CD4-positive, alpha-beta T cell treated with Interferon gamma for 1 hour (primary cell): ENCODE measurements around the gene MS4A4A.
"Not testable (repeated sequence)": the region's sequence is repeated elsewhere in the genome, so short reads cannot be mapped to it uniquely, and the experiment has no call there.

ENCODE experiments used
- DNase-seq: peaks from one replicate; pipeline ENCODE4 v3.0.0-alpha.2; 2020

Gene MS4A4A

DNA sequence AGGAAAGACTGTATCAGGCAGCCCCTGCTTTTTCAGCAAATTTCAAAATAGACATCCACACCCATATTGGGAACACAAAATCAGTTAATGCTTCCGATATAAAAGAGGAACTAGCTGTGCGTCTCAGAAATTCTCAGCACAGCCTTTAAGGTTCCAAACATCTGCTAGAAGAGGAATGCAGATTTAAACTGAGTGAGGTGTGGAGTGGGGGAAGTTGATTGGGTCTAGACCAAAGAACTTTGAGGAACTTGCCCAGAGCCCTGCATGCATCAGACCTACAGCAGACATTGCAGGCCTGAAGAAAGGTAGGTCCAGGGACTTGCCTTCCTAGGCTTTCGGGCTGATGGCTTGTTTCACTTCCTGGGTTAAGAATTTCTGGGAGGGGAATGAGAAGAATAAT, at the start of gene MS4A4A:
Gene MS4A4A, plus strand, starts transcription at position 255 of the 400 bp plus-strand sequence. Its CDS starts 10 bp downstream, at position 265.
- peak; percentile 41 for DNase-seq

DNA sequence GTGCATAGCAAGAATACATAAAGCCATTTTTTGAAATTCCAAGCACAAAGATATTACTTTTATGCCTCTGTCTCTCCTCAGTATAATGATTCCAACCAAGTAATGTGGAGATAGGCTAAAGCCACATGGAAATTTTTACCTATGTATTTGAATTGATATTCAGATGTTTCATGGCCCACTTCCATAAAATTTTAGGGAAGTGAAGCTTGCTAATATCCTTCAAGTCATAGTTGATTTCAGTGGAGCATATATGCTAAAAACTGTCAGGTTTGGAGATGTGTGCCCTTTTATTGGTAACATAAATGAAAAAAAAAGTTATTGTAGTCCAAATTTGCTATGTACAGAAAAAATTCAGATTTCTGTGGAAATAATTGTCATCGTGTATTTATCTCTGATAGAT, 49.8 kb upstream of the MS4A4A start:
- DNase-seq, result no peak

DNA sequence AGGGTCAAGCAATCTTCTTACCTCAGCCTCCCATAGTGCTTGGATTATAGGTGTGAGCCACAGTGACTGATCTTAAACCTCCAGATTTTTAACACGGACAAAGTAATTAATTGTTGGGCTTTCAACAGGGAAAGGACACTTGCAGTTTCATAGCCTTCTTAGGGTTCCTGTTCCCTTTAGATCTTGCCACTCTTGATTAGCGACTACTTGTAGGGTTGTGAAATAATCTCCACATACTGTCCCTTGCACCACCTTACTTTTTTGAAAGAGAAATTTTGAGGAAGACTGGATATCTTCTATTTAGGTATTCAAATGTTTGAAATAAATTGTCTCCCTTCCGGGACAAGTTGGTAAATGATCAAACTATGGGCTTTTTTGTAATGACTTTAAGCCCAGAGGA, 45.1 kb upstream of the MS4A4A start:
- DNase-seq, result no peak

DNA sequence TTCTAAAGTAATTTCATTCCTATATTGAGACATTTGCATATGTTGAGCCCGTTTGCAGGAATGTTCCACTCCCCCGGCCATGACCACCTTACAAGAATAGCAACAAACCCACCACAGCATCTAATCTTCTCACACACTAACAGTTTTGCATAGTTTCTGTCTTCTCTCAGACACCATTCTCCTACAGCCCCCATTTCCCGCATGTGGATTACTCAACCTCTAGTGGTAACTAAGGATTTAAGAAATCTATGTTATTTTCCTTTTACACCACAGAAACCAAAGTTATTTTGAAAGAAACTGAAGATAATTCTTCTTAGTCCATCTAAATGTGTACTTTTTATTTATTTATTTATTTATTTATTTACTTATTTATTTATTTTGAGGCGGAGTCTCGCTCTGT, 39.8 kb upstream of the MS4A4A start:
- DNase-seq, result no peak

DNA sequence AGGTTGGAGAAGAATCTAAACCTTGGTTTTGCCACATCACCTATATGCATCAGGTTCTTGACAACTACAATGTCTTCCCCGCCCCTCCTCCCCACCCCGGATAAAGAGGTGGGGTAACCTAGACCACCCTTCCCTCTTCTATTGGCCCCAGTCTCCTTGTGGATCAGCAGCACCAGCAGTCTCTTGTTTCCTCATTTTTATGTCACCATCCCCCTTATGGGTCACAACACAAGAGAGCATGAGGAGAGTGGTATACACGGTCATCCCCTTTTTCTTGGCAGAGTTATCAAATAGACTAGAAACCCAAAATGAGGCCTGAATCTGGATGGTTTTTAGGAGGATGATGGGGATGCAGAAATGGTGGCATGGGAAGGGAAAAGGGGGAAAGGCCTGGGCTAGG, 38.7 kb upstream of the MS4A4A start:
- DNase-seq, result no peak

DNA sequence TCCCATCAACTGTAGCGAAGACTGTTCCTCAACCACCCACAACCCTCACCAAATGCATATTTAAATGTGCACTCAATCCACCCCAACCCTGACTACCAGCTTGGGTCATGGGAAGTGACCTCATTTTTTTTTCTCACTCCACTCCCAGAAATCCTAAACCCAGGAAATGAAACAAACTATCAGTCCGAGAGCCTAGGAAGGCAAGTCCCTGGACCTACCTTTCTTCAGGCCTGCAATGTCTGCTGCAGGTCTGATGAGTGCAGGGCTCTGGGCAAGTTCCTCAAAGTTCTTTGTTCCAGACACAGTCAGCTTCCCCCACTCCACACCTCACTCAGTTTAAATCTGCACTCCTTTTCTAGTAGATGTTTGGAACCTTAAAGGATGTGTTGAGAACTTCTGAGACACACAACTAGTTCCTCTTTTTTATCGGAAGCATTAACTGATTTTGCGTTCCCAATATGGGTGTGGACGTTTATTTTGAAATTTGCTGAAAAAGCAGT, 37.7 kb upstream of the MS4A4A start, which contains the start of gene MS4A4E:
Gene MS4A4E, minus strand, starts transcription at position 398 of the 500 bp plus-strand sequence. CDS start 13,082 bp downstream, outside the sequence.
- no peak for DNase-seq

DNA sequence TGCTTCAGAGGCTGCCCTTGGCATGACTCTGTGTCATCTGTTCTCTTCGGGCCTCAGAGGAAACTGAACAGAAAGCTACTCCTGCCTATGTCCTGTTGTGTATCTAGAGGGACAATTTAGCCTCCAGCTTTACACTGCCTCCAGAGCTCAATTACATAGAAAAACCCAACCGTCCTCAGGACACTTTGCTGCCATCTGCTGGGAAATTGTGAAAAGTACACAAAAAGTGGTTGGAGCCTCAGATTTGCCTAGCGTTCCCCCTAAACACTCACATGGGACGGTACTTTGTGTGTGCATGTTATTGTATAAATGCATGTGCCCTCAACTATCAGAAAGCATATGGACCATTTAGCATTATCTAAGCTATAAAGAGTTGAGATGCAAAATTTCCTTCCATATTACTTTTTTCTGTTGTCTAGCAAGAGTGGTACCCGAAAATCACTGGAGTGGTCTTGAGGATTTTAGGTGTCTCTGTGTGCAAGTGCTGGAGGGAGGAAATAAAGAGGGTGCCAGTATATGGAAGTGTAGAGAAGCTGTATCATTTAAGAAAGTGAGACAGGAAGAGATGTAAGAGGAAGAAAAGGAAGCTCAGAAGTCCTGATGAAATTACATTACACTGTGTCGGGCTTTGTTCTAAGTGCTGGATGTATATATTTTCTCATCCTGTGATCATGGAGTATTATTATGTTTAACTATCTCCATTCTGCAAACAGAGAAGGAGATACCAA, 28.8 kb upstream of the MS4A4A start:
- peak; percentile 19 for DNase-seq

DNA sequence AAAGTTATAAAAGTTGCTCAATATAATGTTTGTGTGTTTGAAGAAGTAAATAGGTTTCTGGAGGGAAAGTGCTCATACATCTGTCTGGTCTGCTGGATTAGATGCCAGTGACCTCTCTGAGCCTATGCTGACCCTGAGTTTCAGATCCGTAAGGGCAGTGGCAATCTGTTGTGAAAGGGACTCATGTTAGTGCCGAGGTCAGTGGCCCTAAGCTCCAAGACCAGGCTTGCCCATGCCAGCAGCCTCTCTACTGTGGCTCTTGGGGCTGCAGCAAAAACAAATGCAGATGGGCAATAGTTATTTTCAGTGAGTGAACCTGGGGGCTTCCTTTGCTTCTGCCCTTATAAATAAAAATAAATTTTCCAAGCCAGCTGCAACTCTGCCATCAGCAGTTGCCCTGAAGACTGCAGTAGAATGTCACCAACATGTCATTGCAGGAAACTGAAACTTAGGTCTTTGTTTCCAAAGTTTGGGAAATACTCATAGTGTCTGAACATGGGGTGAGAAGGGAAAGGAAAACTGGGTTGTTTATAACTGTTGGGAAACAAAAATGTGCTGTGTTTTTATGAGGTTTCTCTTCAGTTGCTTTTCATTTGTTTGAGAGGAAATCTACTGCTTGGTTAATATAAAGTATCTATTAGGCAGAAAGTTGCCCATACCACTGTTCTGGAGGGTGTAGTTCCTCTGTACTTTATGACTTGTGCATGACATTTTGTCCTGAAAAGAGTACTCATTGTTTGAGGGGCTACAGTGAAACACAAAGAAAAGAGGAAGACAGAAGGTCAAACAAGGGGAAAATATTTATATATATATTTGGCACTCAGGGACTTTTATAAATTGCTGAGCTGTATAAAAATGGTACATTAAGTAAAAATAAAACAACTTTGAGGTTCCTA, 28.0 kb upstream of the MS4A4A start:
- DNase-seq, result no peak

DNA sequence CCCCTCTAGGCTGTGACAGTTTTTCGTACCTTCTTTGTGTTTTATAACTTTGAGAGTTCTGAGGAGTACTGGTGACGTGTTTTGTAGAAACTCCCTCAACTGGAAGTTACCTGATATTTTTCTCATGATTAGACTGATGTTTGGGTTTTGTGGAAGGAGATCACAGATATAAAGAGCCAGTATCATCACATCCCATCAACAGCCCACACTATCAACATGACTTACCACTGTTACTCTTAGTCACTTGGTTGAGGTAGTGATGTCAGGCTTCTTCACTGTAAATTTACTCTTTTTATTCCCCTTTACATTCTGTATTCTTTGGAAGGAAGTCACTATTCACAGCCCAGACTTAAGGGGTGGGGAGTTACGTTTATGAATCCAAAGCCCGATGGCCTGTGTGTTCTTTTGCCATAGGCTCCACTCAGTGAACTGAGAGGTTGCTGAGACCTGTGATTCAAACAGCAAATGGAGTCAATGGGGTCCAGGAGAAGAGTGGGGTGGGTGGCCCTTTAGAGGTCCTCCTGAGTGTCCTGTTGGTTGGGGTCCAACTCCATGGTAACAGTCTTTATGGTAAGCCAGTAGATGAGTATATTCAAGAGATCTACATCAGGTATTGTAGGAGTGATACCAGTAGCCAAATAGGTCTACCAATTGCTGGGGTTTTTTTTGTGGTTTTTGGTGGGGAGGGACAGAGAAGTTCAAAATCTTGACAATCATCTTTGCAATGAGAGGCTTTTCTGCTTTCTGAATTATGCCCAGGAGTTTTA, 22.3 kb upstream of the MS4A4A start:
- no peak for DNase-seq

DNA sequence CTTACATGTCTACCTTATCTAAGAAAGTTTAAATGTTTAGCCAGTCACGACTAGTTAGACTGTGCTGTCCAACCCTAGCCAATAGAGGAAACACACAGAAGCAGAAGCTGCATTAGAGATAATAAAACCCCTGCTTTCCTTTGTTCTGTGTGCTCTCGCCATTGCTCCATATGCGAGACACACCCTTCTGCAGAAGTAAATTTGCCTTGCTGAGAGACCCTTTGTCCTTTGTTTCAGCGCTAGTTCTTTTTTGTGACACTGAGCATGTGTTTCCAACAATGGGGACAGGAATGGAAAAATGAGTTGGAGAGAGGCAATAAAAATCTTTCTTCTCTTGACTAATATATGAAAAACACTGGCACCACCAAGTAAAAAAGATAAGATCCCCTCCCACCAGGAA, 19.5 kb upstream of the MS4A4A start:
- DNase-seq, result no peak

DNA sequence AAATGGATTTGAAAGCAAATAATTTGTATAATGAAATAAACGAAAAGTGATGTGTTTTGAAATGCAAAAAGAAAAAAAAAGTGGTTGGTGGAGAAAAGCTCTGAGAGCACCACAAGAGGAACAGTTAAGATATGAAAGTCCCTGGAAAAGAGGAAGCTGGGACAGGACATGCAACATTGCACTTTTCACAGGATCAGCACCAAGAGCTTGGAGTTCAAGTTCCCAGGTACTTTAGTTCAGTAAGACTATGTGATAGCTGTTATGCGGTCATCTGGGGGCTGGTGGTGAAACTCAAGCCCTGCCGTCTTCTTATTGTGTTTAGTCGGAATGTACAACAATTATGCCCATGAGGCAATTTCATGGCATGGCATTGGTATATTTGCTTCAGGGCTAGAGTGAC, 17.1 kb upstream of the MS4A4A start:
- DNase-seq, result no peak

DNA sequence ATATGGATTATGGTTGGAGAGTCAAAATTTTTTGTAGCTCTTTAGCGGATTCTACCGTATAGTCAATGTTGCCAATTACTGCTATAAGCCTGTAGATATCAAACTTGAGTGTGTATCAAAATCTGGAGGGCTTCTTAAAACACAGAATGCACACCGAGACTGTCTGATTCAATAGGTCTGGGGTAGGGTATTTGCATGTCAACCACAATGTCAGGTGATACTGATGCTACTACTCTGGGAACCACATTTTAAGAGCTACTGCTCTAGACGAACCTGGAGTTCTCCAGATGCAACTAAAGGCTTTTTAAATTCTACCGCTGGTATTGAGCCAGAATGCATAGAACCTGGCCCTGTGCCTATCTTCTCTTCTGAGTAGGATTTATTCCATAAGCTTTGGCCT, 15.8 kb upstream of the MS4A4A start:
- no peak for DNase-seq

DNA sequence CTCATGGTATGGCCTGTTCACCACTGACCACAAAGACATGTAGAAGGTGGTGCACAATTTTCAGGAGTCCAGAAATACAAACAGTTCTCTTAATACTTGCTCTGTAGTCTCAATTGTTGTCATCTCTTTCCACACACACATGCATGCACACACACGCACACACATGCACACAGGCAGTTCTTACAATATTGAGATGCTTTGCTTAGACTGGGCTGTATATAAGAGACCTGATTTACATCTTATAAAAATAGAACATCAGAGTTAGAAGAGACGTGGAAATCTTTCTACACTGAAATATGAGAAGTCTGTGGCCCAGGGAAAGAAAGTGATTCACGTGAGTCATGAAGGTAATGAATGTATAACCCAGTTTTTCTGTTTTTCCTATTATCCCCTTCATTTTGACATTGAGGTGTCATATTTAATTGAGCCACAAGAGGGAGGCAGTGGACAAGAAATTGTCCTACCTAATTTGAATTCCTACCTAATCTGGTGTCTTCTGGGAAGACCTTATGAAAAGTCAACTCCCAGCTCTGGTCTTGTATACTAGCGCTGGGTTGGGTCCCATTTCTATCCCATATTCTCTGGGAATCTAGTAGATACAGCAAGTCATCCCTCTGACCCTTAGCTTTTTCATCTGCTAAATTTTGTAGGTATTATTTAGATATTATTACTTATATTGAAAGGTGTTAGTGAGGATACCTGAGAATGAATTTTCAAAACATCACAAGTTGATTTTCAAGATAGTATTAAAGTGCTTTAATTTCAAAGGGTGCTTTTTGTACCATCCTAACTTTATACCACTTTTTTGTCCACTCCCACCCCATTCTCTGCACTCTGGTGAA, 14.9 kb upstream of the MS4A4A start:
- DNase-seq, result no peak

DNA sequence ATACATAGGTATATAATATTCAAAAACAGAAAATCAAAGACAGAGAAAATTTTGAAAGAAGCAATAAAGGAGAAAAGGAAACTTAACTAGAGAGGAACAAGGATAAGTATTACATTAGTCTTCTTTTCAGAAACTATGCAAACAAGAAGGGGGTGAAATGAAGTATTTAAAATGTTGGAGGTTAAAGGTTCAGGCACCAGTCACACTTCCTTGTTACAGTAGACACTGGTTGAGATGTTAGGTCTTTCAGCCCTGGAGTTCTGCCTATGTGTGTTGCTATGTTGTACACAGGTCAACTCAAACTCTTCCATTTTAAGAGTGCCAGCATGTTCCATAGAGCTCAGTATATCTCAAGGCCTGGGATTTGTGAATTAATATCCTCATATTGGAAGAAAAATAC, 6.0 kb upstream of the MS4A4A start:
- DNase-seq, result no peak

DNA sequence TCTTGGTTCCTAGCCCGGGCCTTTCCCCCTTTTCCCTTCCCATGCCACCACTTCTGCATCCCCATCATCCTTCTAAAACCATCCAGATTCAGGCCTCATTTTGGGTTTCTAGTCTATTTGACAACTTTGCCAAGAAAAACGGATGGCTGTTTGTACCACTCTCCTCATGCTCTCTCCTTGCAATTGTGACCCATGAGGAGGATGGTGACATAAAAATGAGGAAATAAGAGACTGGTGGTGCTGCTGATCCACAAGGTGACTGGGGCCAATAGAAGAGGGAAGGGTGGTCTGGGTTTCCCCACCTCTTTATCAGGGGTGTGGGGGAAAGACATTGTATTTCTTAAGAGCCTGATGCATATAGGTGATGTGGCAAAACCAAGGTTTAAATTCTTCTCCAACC, 1.0 kb downstream of the MS4A4A start:
- no peak for DNase-seq

DNA sequence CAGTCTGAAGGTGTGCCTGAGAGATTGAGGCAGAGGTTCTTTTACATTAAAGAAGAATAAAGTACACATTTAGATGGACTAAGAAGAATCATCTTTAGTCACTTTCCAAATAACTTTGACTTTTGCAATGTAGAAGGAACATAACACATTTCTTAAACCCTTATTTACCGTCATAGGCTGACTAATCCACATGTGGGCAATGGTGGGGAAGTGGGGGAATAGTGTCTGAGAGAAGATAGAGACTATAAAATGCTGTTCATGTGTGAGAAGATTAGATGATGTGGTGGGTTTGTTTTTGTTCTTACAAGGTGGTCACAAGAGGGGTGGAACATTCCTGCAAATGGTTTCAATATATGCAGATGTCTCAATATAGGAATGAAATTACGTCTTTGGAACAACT, 1.8 kb downstream of the MS4A4A start:
- no peak for DNase-seq

DNA sequence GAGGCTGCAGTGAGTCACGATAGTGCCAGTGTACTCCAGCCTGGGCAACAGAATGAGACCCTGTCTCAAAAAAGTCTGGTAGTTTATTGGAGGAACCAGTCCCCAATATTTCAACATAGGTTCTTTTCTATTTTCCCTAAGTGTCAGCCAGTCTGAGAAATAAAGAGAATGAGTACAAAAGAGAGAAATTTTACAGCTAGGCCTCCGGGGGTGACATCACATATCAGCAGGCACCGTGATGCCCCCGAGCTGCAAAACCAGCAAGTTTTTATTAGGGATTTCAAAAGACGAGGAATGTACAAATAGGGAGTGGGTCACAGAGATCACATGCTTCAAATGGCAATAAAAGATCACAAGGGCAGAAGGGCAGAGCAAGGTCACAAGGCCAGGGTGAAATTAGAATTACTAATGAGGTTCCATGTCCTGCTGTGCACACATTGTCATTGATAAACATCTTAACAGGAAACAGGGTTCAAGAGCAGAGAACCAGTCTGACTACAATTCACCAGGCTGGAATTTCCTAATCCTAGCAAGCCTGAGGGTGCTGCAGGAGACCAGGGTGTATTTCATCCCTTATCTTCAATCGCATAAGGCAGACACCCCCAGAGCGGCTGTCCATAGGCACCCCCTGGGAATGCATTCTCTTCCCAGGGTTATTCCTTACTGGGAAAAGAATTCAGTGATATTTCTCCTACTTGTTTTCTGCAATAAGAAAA, 5.1 kb downstream of the MS4A4A start:
- DNase-seq, result not testable (repeated sequence)

DNA sequence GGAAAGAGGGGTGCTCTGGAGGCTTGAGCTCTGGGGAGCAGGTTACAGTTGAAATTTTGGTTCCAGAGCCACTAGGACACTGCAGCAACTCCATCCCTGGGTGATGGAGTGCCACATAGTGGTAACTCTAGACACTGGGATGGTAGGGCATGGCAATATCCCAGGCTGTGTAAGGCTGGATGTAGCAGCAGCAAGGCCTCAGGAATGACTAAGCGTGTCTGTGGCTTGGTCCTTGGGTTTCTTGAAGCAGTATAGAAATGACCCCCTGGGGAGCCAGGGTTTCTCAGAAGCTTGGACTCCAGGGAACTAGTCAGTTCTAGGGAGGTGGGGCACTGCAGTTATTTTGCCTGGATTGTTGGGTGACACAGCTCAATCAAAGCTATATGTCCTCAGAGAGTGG, 8.1 kb downstream of the MS4A4A start:
- no peak for DNase-seq

DNA sequence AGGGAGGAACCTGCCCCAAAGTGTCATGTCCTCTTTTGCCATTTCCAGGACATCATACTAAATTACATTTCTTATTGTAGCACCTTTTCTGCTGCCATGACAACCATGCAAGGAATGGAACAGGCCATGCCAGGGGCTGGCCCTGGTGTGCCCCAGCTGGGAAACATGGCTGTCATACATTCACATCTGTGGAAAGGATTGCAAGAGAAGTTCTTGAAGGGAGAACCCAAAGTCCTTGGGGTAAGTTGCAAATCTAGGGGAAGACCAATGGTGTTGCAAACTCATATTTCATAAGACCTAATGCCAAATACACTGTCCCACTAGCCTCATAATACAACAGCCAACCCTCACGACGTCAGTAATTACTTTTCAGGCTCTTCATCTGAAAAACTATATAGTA, 11.7 kb downstream of the MS4A4A start:
- DNase-seq, result no peak

DNA sequence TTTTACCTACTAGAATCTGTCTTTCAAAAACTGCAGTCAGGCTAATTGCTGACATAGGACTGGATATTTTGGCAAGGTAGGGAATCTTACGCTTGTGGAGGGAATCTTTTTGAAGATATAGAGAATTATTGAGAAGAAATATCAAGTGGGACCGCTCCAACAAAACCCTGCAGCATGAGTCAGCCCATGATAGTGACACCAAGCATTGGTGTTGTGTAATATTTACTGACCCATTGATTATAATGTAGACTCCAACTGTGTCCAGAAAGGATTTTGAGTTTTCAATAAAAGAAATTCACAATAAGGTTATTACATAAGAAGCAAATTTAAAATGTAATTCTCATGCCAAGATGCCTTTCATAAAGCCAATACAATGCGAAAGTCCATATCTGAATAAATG, 20.7 kb downstream of the MS4A4A start:
- no peak for DNase-seq

DNA sequence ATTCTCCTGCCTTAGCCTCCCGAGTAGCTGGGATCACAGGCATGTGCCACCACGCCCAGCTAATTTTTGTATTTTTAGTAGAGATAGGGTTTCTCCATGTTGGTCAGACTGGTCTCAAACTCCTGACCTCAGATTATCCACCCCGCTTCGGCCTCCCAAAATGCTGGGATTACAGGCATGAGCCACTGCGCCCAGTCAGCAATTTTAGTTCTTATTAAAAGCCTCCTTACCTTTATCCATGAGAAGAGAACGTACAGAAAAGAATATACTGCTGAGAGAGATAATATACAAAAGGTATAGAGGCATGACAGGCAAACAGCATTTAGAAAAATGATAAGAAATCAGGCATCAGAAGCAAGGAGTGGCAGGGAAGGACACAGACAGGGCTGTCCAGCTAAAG, 21.4 kb downstream of the MS4A4A start:
- not testable (repeated sequence) for DNase-seq

DNA sequence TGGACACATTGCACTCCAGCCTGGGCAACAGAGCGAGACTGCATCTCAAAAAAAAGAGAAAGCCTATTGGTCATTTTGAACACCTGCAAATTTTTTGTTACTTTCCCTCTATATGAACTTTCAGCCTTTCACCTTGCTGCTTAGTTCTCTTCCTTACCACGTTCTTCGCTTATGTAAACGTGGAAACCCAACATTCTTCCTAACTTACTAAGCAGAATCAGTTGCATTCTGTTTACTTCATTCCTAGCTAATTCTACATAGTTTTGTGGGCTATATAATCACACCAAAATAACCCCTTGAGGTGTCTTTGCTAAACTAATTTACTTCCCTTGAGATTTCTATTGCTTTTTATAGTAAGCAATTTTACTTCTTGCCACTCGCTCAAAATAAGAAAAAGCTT, 23.2 kb downstream of the MS4A4A start:
- DNase-seq, result no peak
